ENCODE data around the gene CDC42BPA.

GRCh38 chr1:226962421-226963391, 355.6 kb downstream of the CDC42BPA start:
- no peak for TF ChIP-seq POLR2AphosphoS5 (IDR thresholded peaks at IDR 0.05)
- no peak for TF ChIP-seq CTCF (IDR thresholded peaks at IDR 0.05)
- no peak for TF ChIP-seq EP300 (IDR thresholded peaks at IDR 0.05; ENCODE audit: low read depth)
